ENCODE results near the gene SRPX2.

Gene SRPX2

DNA sequence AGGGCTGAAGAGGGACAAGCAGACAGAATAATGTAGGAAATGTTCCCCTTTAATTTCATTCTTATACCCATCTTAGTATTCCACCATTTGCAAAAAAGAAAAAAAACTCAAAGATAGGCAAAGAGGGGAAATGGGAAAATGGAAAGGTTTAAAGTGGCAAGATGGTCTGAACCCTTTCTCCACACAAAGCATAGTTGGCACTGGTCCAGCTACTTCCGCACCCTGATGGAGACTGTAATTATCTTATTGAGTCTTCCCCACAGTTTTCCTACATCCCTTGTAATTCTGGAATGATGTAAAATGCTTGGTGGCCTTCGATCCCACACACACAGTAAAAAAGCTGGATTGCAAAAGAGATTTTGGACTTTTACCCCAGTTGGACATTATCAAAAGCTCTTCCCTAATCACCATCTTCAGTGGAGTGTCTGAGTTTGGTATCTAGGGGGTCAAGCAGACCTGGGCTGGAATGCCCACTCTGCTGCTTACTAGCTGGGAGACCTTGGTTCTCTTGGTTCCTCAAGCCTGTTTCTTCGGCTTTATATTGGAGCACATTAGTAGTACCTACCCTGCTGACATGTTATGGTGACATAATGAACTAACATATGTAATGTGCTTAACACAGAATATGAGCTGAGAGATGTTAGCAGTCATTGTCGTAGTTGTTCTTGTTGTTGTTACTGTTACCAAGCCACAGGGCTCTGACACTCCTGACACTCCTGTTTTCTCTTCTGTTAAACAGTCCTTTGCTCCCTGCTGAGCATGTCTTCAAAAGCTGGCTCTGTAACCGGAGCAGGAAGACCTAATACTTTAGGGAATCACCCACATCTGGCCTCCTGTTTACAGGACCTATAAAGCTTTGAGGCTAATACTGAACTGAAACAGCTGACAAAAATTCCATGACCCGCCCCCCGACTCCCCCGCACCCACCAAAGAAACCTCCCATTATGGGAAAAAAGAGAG lies 4.7 kb downstream of the SRPX2 start:
- H3K27me3 ChIP-seq (replicated peaks in 2 of 5; ENCODE audit: control insufficient read depth in 4 of 5, insufficient read depth in 5 of 5, low read length in 4 of 5): peaks cover 0 to 32% (median 0%) of the 10 kb centered on the region in 5 experiments
- POLR2A ChIA-PET: no interaction called here
- DNase-seq: no peak
- H3K4me1 ChIP-seq (ENCODE audit: control extremely low read depth in 1 of 4, control insufficient read depth in 4 of 4, insufficient read depth in 4 of 4, low read length in 3 of 4): no peaks in the 10 kb centered on the region
- CTCF ChIA-PET: no interaction called here
- no peaks in the 10 kb centered on the region for H3K36me3 ChIP-seq (ENCODE audit: control insufficient read depth in 4 of 4, insufficient read depth in 4 of 4, low read length in 3 of 4)
- 55% methylated on average over 2 of the region's 8 CpGs for WGBS (ENCODE audit: insufficient coverage)
- no peak overlapping the region for H3K4me3 ChIP-seq (ENCODE audit: control insufficient read depth in 1 of 7, extremely low read depth in 1 of 7, insufficient read depth in 4 of 7, low read depth in 2 of 7, low read length in 6 of 7)
- no peak overlapping the region for H3K27ac ChIP-seq (ENCODE audit: insufficient read depth in 1 of 2, low read depth in 1 of 2, low read length in 2 of 2, poor library complexity in 1 of 2, severe bottlenecking in 2 of 2)
- H3K9me3 ChIP-seq (ENCODE audit: control extremely low read depth in 1 of 5, control insufficient read depth in 4 of 5, insufficient read depth in 2 of 5, low read depth in 1 of 5, low read length in 4 of 5): no peaks in the 10 kb centered on the region

DNA sequence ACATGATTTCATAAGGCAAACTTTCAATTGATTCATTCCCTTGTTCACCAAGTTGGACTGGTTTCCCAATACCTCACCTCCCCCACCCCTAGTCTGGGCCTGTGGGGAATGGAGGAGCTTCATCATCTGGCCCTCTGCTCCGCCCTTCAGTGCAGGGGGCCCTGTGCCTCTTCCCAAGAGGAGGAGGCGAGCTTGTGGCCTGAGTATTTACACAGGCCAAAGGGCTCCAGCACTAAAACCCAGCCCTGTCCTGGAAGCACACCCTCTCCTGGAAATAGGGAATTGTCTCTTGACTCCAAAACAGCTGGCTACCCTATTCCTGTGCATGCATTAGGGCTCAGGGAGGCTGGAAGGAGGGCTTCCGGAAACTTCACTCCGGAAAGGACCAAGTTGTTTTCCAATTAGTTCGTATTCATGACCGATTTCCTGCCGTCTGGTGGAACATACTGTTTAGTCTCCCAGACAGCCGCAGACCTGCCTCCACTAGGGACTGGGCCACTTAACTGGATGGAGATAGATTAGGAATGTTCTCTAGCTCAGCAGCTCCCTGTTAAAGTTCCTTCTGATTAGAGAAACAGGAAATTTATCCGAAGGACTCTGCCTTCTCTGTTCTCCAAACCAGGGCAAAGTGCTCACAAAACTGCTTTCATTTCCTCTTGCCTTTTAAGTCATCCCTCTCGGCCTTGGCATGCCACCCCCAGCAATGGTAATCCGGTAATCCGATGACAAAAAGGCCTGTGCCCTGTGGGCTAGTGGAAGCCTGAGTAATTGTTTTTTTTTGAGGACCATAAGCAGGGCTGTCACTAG lies 5.8 kb downstream of the SRPX2 start:
- CTCF ChIA-PET: interaction anchor here (1.0 kb wide), 1 partner anchor 35 kb away, joined by 4 read pairs; no protein-coding TSS in a partner anchor
- H3K9me3 ChIP-seq (ENCODE audit: control extremely low read depth in 1 of 5, control insufficient read depth in 4 of 5, insufficient read depth in 2 of 5, low read depth in 1 of 5, low read length in 4 of 5): no peaks in the 10 kb centered on the region
- H3K27ac ChIP-seq (ENCODE audit: insufficient read depth in 1 of 2, low read depth in 1 of 2, low read length in 2 of 2, poor library complexity in 1 of 2, severe bottlenecking in 2 of 2): no peak overlapping the region
- WGBS (ENCODE audit: insufficient coverage): 78% methylated on average over 8 of the region's 12 CpGs
- H3K36me3 ChIP-seq (ENCODE audit: control insufficient read depth in 4 of 4, insufficient read depth in 4 of 4, low read length in 3 of 4): no peaks in the 10 kb centered on the region
- peaks cover 0 to 25% (median 0%) of the 10 kb centered on the region in 5 experiments for H3K27me3 ChIP-seq (replicated peaks in 2 of 5; ENCODE audit: control insufficient read depth in 4 of 5, insufficient read depth in 5 of 5, low read length in 4 of 5)
- H3K4me3 ChIP-seq (ENCODE audit: control insufficient read depth in 1 of 7, extremely low read depth in 1 of 7, insufficient read depth in 4 of 7, low read depth in 2 of 7, low read length in 6 of 7): no peak overlapping the region
- POLR2A ChIA-PET: no interaction called here
- H3K4me1 ChIP-seq (ENCODE audit: control extremely low read depth in 1 of 4, control insufficient read depth in 4 of 4, insufficient read depth in 4 of 4, low read length in 3 of 4): no peaks in the 10 kb centered on the region
- no peak for DNase-seq

DNA sequence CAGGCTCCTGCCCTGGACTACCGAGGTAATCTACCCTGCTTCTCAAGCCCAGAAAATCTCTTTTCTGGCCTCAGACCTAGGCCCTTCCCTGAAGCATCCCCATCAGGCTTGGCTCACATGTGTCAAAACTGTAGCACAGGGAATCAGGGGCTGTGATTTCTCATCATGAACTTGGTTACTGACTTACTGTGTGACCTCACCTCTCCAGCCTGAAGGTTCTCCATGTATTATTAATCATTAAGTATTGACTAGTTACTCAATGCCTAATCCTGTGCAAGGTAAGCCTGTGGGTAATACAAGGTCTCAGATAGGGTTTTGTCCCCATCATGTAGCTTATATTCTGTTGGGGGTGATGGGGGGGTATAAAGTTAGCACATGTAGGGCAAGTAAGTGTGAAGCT lies 6.8 kb downstream of the SRPX2 start:
- H3K27ac ChIP-seq (ENCODE audit: insufficient read depth in 1 of 2, low read depth in 1 of 2, low read length in 2 of 2, poor library complexity in 1 of 2, severe bottlenecking in 2 of 2): no peak overlapping the region
- no peak overlapping the region for H3K4me3 ChIP-seq (ENCODE audit: control insufficient read depth in 1 of 7, extremely low read depth in 1 of 7, insufficient read depth in 4 of 7, low read depth in 2 of 7, low read length in 6 of 7)
- no peaks in the 10 kb centered on the region for H3K9me3 ChIP-seq (ENCODE audit: control extremely low read depth in 1 of 5, control insufficient read depth in 4 of 5, insufficient read depth in 2 of 5, low read depth in 1 of 5, low read length in 4 of 5)
- H3K4me1 ChIP-seq (ENCODE audit: control extremely low read depth in 1 of 4, control insufficient read depth in 4 of 4, insufficient read depth in 4 of 4, low read length in 3 of 4): no peaks in the 10 kb centered on the region
- peaks cover 0 to 27% (median 0%) of the 10 kb centered on the region in 5 experiments for H3K27me3 ChIP-seq (replicated peaks in 2 of 5; ENCODE audit: control insufficient read depth in 4 of 5, insufficient read depth in 5 of 5, low read length in 4 of 5)
- no peaks in the 10 kb centered on the region for H3K36me3 ChIP-seq (ENCODE audit: control insufficient read depth in 4 of 4, insufficient read depth in 4 of 4, low read length in 3 of 4)
- ChIA-PET POLR2A (no interaction called here), CTCF (interaction anchor here (1.0 kb wide), 1 partner anchor 34 kb away, joined by 4 read pairs; no protein-coding TSS in a partner anchor)
- DNase-seq: no peak
- 86% methylated on average over 1 of the region's 1 CpG for WGBS (ENCODE audit: insufficient coverage)

DNA sequence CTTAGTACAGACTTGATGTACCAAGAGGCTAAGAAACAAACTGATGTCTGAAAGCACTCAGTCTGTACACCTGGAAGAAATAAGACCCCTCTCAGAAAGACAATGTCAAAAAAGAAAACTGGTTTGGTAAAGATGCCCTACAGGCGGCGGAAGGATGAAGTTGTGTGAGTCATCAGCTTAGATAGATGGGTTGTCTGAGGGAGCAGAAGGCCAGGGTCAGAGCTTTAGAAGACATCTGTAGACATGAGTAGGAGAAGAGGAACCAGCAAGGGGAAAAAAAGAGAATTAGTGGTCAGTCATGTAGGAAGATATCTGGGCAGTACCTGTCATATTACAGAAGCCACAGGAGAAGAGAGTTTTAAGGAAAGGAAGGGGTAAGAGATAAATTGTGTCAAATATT lies 8.3 kb downstream of the SRPX2 start:
- Histone ChIP-seq H3K27me3 (replicated peaks in 2 of 5; ENCODE audit: control insufficient read depth in 4 of 5, insufficient read depth in 5 of 5, low read length in 4 of 5) (peaks cover 0 to 22% (median 0%) of the 10 kb centered on the region in 5 experiments), H3K9me3 (ENCODE audit: control extremely low read depth in 1 of 5, control insufficient read depth in 4 of 5, insufficient read depth in 2 of 5, low read depth in 1 of 5, low read length in 4 of 5) (no peaks in the 10 kb centered on the region), H3K36me3 (ENCODE audit: control insufficient read depth in 4 of 4, insufficient read depth in 4 of 4, low read length in 3 of 4) (no peaks in the 10 kb centered on the region), H3K27ac (ENCODE audit: insufficient read depth in 1 of 2, low read depth in 1 of 2, low read length in 2 of 2, poor library complexity in 1 of 2, severe bottlenecking in 2 of 2) (no peak overlapping the region), H3K4me3 (ENCODE audit: control insufficient read depth in 1 of 7, extremely low read depth in 1 of 7, insufficient read depth in 4 of 7, low read depth in 2 of 7, low read length in 6 of 7) (no peak overlapping the region), H3K4me1 (ENCODE audit: control extremely low read depth in 1 of 4, control insufficient read depth in 4 of 4, insufficient read depth in 4 of 4, low read length in 3 of 4) (no peaks in the 10 kb centered on the region)
- CTCF ChIA-PET: interaction anchor here (1.8 kb wide), 1 partner anchor 10 kb away, joined by 3 read pairs; no protein-coding TSS in a partner anchor
- 92% methylated on average over 2 of the region's 2 CpGs for WGBS (ENCODE audit: insufficient coverage)
- POLR2A ChIA-PET: no interaction called here
- DNase-seq: no peak

DNA sequence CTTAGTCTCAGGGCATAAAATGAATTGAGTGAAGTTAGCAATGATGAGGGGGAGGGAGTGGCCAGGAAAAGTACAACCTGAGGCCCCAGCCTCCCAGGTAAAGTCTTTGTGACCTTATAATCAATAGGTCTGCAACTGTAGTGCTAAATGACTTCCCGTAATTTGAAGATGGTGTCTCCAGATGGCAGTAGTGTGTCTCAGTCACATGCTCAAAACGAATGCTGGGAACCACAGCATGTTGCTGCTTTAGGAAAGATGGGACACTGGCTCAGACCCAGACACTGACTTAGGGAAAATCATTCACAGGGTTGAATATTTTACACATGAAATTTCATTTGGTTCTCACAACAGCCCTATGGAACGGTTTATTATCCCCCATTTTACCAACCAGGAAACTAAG lies 10.3 kb downstream of the SRPX2 start:
- no peaks in the 10 kb centered on the region for H3K9me3 ChIP-seq (ENCODE audit: control extremely low read depth in 1 of 5, control insufficient read depth in 4 of 5, insufficient read depth in 2 of 5, low read depth in 1 of 5, low read length in 4 of 5)
- ChIA-PET CTCF (interaction anchor here (1.0 to 1.3 kb wide), 3 partner anchors 10 to 17 kb away, joined by 3 read pairs; partner anchors contain the start of gene SRPX2), POLR2A (no interaction called here)
- peaks cover 0 to 16% (median 0%) of the 10 kb centered on the region in 5 experiments for H3K27me3 ChIP-seq (replicated peaks in 2 of 5; ENCODE audit: control insufficient read depth in 4 of 5, insufficient read depth in 5 of 5, low read length in 4 of 5)
- whole genome bisulfite sequencing (ENCODE audit: insufficient coverage): 20% methylated on average over 3 of the region's 3 CpGs
- H3K36me3 ChIP-seq (ENCODE audit: control insufficient read depth in 4 of 4, insufficient read depth in 4 of 4, low read length in 3 of 4): no peaks in the 10 kb centered on the region
- H3K4me1 ChIP-seq (ENCODE audit: control extremely low read depth in 1 of 4, control insufficient read depth in 4 of 4, insufficient read depth in 4 of 4, low read length in 3 of 4): no peaks in the 10 kb centered on the region
- H3K4me3 ChIP-seq (ENCODE audit: control insufficient read depth in 1 of 7, extremely low read depth in 1 of 7, insufficient read depth in 4 of 7, low read depth in 2 of 7, low read length in 6 of 7): no peak overlapping the region
- DNase-seq: peak in 2 of 3 donors; percentile 9 to 17
- no peak overlapping the region for H3K27ac ChIP-seq (ENCODE audit: insufficient read depth in 1 of 2, low read depth in 1 of 2, low read length in 2 of 2, poor library complexity in 1 of 2, severe bottlenecking in 2 of 2)

DNA sequence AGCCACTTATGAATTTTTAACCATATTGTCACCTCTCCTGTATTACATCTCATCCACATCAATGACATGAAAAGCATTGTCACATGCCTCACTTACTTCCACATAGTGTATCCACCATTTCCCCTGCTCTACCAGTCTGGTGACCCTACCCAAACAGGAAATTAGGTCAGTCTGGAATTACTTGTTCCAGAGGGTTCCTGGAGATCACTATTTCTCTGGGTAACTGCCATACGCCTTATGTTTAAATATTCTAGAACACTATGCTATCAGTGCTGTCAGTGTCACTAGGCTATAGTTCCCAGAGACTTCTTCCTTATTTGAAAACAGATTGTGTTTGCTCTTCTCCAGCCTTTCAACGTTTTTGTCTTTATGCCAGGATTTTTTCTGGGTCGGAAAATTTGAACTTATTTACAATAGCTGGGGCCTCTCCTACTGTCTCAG lies 15.0 kb downstream of the SRPX2 start:
- WGBS (ENCODE audit: insufficient coverage): 65% methylated on average over 3 of the region's 3 CpGs
- CTCF ChIA-PET: interaction anchor here (0.9 kb wide), 1 partner anchor 44 kb away, joined by 3 read pairs; no protein-coding TSS in a partner anchor
- H3K27ac ChIP-seq (ENCODE audit: insufficient read depth in 1 of 2, low read depth in 1 of 2, low read length in 2 of 2, poor library complexity in 1 of 2, severe bottlenecking in 2 of 2): no peak overlapping the region

More for the DNA sequence above, 15.0 kb downstream of the SRPX2 start:
- POLR2A ChIA-PET: no interaction called here
- Histone ChIP-seq H3K36me3 (ENCODE audit: control insufficient read depth in 4 of 4, insufficient read depth in 4 of 4, low read length in 3 of 4) (no peaks in the 10 kb centered on the region), H3K27me3 (replicated peaks in 2 of 5; ENCODE audit: control insufficient read depth in 4 of 5, insufficient read depth in 5 of 5, low read length in 4 of 5) (peaks cover 0 to 10% (median 0%) of the 10 kb centered on the region in 5 experiments), H3K4me1 (ENCODE audit: control extremely low read depth in 1 of 4, control insufficient read depth in 4 of 4, insufficient read depth in 4 of 4, low read length in 3 of 4) (no peaks in the 10 kb centered on the region), H3K9me3 (ENCODE audit: control extremely low read depth in 1 of 5, control insufficient read depth in 4 of 5, insufficient read depth in 2 of 5, low read depth in 1 of 5, low read length in 4 of 5) (no peaks in the 10 kb centered on the region), H3K4me3 (ENCODE audit: control insufficient read depth in 1 of 7, extremely low read depth in 1 of 7, insufficient read depth in 4 of 7, low read depth in 2 of 7, low read length in 6 of 7) (no peak overlapping the region)
- no peak for DNase-seq
